ENCODE measurements around the gene MEST. TPM values are rescaled to one million over a fixed set of nuclear protein-coding genes. Genes with fewer than 3 reads are reported as not detected.
A peak's percentile ranks its signal among the peaks of the same experiment; 100 is the strongest.
"Not testable (repeated sequence)": the region's sequence is repeated elsewhere in the genome, so short reads cannot be mapped to it uniquely, and the experiment has no call there.

Gene MEST, protein sequence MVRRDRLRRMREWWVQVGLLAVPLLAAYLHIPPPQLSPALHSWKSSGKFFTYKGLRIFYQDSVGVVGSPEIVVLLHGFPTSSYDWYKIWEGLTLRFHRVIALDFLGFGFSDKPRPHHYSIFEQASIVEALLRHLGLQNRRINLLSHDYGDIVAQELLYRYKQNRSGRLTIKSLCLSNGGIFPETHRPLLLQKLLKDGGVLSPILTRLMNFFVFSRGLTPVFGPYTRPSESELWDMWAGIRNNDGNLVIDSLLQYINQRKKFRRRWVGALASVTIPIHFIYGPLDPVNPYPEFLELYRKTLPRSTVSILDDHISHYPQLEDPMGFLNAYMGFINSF
- total RNA-seq: 100 to 1,000 TPM in 4 of 8 experiments, 10 to 100 TPM in 4; 17.1 to 438 (median 90.2) TPM

DNA sequence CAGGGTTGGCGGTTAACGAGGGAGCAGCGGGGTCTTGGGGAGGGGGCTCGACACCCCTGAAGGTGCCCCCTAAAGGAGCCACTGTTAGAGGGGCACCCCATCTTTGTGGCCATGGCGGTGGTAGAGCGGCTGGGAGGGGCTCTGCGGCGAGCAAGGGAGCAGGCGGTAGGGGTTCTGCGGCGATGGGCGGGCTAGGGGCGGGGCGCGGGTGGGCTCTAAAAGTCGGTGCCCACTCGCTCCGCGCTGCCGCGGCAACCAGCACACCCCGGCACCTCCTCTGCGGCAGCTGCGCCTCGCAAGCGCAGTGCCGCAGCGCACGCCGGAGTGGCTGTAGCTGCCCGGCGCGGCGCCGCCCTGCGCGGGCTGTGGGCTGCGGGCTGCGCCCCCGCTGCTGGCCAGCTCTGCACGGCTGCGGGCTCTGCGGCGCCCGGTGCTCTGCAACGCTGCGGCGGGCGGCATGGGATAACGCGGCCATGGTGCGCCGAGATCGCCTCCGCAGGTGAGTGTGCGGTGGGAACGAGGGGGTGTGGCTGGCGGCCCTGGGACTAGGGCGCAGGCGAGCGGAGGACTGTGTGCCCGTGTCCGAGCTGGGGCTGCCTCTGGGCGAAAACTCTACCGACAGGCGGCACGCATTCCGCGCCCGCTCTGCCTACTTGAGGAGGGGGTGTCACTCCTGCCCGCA lies at the start of gene MEST:
Gene MEST, plus strand, starts transcription at position 245 of the 682 bp plus-strand sequence. Its CDS starts 229 bp downstream, at position 474.
- Histone ChIP-seq H3K4me3 (peak within 1 kb of the TSS; percentile 48 to 63 (median 58)), H3K27ac (peak within 1 kb of the TSS; percentile 76 to 77), H3K4me1 (replicated peaks in 1 of 2) (peaks cover 8 to 25% of the 10 kb centered on the region in 2 donors)
- ATAC-seq (replicated peaks in 6 of 8): peak; percentile 21 to 76 (median 70)
- 47 to 50% methylated on average over 2 to 6 of the region's 71 CpGs; no CpG with 5 or more reads in 8 of the 10 experiments for WGBS, 10 experiments
- in situ Hi-C loops (cut with MboI; ENCODE audit: low pct_unique_long_range_greater_than_20kb in 2 of 9, low sequenced_read_pairs in 9 of 9, unreplicated experiment in 9 of 9): loop anchor here in 2 of 9 experiments (25.0 kb wide), 2 partner anchors 205 to 280 kb away; partner anchors contain the start of genes CPA4 (in 1 of the 2), SSMEM1 (in 1 of the 2) and TMEM209 (in 1 of the 2)

DNA sequence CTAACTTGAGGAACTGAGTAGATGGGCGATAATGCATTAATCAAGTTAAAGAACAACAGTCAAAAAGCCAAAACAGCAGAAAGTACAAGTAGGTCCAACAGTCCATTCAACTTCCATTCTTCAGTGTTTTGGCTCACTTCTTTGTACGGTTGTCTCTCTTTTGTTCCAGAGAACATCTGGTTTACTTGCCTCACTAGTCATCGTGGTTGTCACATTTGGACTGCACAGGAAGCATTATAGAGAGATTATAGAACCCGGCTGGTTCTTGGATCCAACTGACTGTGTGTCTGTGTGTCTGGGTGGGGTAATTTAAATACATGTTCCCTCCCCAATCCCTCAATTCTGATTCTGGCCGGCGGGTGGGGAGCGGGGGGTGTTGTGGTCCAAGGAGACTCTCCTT lies 49.3 kb upstream of the MEST start:
- WGBS, 10 experiments: 38 to 100% (median 82%) methylated on average over 2 to 7 of the region's 7 CpGs; no CpG with 5 or more reads in 1 of the 10 experiments
- no peak for ATAC-seq (replicated peaks in 6 of 8)
- Histone ChIP-seq H3K4me3 (no peak overlapping the region), H3K27ac (no peak overlapping the region), H3K4me1 (replicated peaks in 1 of 2) (peaks cover 18 to 21% of the 10 kb centered on the region in 2 donors)
- in situ Hi-C loops (cut with MboI; ENCODE audit: low pct_unique_long_range_greater_than_20kb in 2 of 9, low sequenced_read_pairs in 9 of 9, unreplicated experiment in 9 of 9): loop anchor here in 1 of 9 experiments (25.0 kb wide), 1 partner anchor 230 kb away; the partner anchor contains the start of genes SSMEM1 and TMEM209

- WGBS, 10 experiments: 8 to 100% (median 68%) methylated on average over 1 to 3 of the region's 3 CpGs; no CpG with 5 or more reads in 2 of the 10 experiments
- in situ Hi-C loops (cut with MboI; ENCODE audit: low pct_unique_long_range_greater_than_20kb in 2 of 9, low sequenced_read_pairs in 9 of 9, unreplicated experiment in 9 of 9): loop anchor here in 1 of 9 experiments (25.0 kb wide), 1 partner anchor 232 kb away; the partner anchor contains the start of genes SSMEM1 and TMEM209
- no peak overlapping the region for H3K27ac ChIP-seq
Measured at GRCh38 chr7:130444234-130444633, 47.7 kb upstream of the MEST start.

GRCh38 chr7:130444751-130445407 lies 47.0 kb upstream of the MEST start:
- in situ Hi-C loops (cut with MboI; ENCODE audit: low pct_unique_long_range_greater_than_20kb in 2 of 9, low sequenced_read_pairs in 9 of 9, unreplicated experiment in 9 of 9): loop anchor here in 1 of 9 experiments (25.0 kb wide), 1 partner anchor 233 kb away; the partner anchor contains the start of genes SSMEM1 and TMEM209
- no peak overlapping the region for H3K27ac ChIP-seq
- no peak for ATAC-seq (replicated peaks in 6 of 8)
- peaks cover 14 to 16% of the 10 kb centered on the region in 2 donors for H3K4me1 ChIP-seq (replicated peaks in 1 of 2)
- no peak overlapping the region for H3K4me3 ChIP-seq
- WGBS, 10 experiments: 33 to 100% (median 90%) methylated on average over 1 to 4 of the region's 5 CpGs; no CpG with 5 or more reads in 2 of the 10 experiments

More at GRCh38 chr7:130444234-130444633, 47.7 kb upstream of the MEST start:
- no peak for ATAC-seq (replicated peaks in 6 of 8)
- Histone ChIP-seq H3K4me1 (replicated peaks in 1 of 2) (peaks cover 18 to 21% of the 10 kb centered on the region in 2 donors), H3K4me3 (no peak overlapping the region)

GRCh38 chr7:130446259-130446658 lies 45.6 kb upstream of the MEST start:
- no peak for ATAC-seq (replicated peaks in 6 of 8)
- peaks cover 11% of the 10 kb centered on the region in 2 donors for H3K4me1 ChIP-seq (replicated peaks in 1 of 2)
- H3K4me3 ChIP-seq: no peak overlapping the region
- in situ Hi-C loops (cut with MboI; ENCODE audit: low pct_unique_long_range_greater_than_20kb in 2 of 9, low sequenced_read_pairs in 9 of 9, unreplicated experiment in 9 of 9): loop anchor here in 1 of 9 experiments (25.0 kb wide), 1 partner anchor 234 kb away; the partner anchor contains the start of genes SSMEM1 and TMEM209
- 57 to 100% (median 83%) methylated on average over 1 to 3 of the region's 3 CpGs; no CpG with 5 or more reads in 4 of the 10 experiments for WGBS, 10 experiments
- H3K27ac ChIP-seq: no peak overlapping the region

DNA sequence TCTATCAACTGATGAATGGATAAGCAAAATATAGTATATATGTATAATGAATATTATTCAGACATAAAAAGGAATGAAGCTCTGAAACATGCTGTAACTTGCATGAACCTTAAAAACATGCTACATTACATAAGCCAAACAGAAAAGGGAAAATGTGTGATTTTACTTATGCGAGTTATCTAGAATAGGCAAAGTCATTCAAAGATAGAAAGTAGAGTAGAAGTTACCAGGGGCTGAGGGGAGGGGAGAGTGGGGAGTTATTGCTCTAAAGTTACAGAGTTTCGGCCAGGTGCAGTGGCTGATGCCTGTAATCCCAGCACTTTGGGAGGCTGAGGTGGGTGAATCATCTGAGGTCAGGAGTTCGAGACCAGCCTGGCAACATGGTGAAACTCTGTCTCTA lies 40.5 kb upstream of the MEST start:
- in situ Hi-C loops (cut with MboI; ENCODE audit: low pct_unique_long_range_greater_than_20kb in 2 of 9, low sequenced_read_pairs in 9 of 9, unreplicated experiment in 9 of 9); H3K4me1 ChIP-seq (replicated peaks in 1 of 2); H3K27ac ChIP-seq; H3K4me3 ChIP-seq; ATAC-seq (replicated peaks in 6 of 8): not testable (repeated sequence)
- WGBS, 10 experiments: 40 to 100% (median 78%) methylated on average over 1 to 2 of the region's 3 CpGs; no CpG with 5 or more reads in 6 of the 10 experiments

DNA sequence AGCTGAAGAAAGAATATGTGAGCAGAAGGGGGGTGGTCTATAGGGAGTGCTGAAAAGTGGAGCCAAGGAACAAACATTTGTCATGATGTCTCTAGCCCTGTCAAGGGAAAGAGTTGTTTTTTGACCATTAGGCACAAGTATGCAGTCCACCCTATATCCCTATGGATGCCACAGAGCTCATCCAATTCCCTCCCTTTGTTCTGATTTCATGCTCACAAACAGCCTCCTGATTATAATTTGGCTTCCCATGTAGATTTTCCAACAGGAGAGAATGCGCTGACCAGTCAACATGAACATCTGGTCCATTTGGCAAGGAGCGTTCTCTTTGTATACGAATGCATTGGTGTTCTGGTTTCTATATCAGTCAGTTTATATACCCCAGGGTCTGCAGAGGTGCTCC lies 38.9 kb upstream of the MEST start:
- no peak for ATAC-seq (replicated peaks in 6 of 8)
- no peak overlapping the region for H3K4me3 ChIP-seq
- WGBS, 10 experiments: 20 to 100% (median 60%) methylated on average over 1 to 3 of the region's 3 CpGs; no CpG with 5 or more reads in 5 of the 10 experiments
- H3K27ac ChIP-seq: no peak overlapping the region
- in situ Hi-C loops (cut with MboI; ENCODE audit: low pct_unique_long_range_greater_than_20kb in 2 of 9, low sequenced_read_pairs in 9 of 9, unreplicated experiment in 9 of 9): no loop called here
- H3K4me1 ChIP-seq (replicated peaks in 1 of 2): no peaks in the 10 kb centered on the region

DNA sequence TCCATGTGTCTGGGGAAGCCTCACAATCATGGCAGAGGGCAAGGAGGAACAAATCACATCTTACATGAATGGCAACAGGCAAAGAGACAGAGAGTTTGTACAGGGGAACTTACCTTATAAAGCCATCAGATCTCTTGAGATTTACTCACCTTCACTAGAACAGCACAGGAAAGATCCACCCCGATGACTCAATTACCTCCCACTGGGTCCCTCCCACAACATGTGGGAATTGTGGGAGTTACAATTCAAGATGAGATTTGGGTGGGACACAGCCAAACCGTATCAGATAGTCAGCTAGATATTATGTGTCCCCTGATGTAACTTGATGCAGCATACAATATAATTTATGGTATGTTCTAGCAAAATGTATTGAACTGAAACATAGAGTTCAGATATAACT lies 36.9 kb upstream of the MEST start:
- no peak for ATAC-seq (replicated peaks in 6 of 8)
- no peak overlapping the region for H3K27ac ChIP-seq
- in situ Hi-C loops (cut with MboI; ENCODE audit: low pct_unique_long_range_greater_than_20kb in 2 of 9, low sequenced_read_pairs in 9 of 9, unreplicated experiment in 9 of 9): no loop called here
- no peak overlapping the region for H3K4me3 ChIP-seq
- no peaks in the 10 kb centered on the region for H3K4me1 ChIP-seq (replicated peaks in 1 of 2)
- WGBS, 10 experiments: 60 to 100% (median 88%) methylated on average over 1 to 2 of the region's 2 CpGs; no CpG with 5 or more reads in 5 of the 10 experiments

GRCh38 chr7:130458257-130458656 lies 33.6 kb upstream of the MEST start:
- no peak overlapping the region for H3K4me3 ChIP-seq
- WGBS, 10 experiments: 53 to 96% (median 68%) methylated on average over 1 to 2 of the region's 2 CpGs; no CpG with 5 or more reads in 4 of the 10 experiments
- no peak overlapping the region for H3K27ac ChIP-seq
- H3K4me1 ChIP-seq (replicated peaks in 1 of 2): no peaks in the 10 kb centered on the region
- peak in 1 of 8 experiments; percentile 37 for ATAC-seq (replicated peaks in 6 of 8)
- in situ Hi-C loops (cut with MboI; ENCODE audit: low pct_unique_long_range_greater_than_20kb in 2 of 9, low sequenced_read_pairs in 9 of 9, unreplicated experiment in 9 of 9): no loop called here

- in situ Hi-C loops (cut with MboI; ENCODE audit: low pct_unique_long_range_greater_than_20kb in 2 of 9, low sequenced_read_pairs in 9 of 9, unreplicated experiment in 9 of 9): no loop called here
- WGBS, 10 experiments: 48 to 100% (median 66%) methylated on average over 1 to 2 of the region's 2 CpGs; no CpG with 5 or more reads in 3 of the 10 experiments
- Histone ChIP-seq H3K27ac (no peak overlapping the region), H3K4me3 (no peak overlapping the region), H3K4me1 (replicated peaks in 1 of 2) (no peaks in the 10 kb centered on the region)
- peak in 2 of 8 experiments; percentile 26 to 94 for ATAC-seq (replicated peaks in 6 of 8)
Measured at GRCh38 chr7:130461272-130461671, 30.6 kb upstream of the MEST start.

GRCh38 chr7:130463553-130464434 lies 28.1 kb upstream of the MEST start:
- no peak overlapping the region for H3K27ac ChIP-seq
- ATAC-seq (replicated peaks in 6 of 8): no peak
- 4 to 100% (median 80%) methylated on average over 1 to 4 of the region's 4 CpGs for WGBS, 10 experiments
- in situ Hi-C loops (cut with MboI; ENCODE audit: low pct_unique_long_range_greater_than_20kb in 2 of 9, low sequenced_read_pairs in 9 of 9, unreplicated experiment in 9 of 9): no loop called here
- no peaks in the 10 kb centered on the region for H3K4me1 ChIP-seq (replicated peaks in 1 of 2)
- no peak overlapping the region for H3K4me3 ChIP-seq
